HCT116 (cell line): ENCODE results near the gene KCNS3. TPM values are rescaled to one million over a fixed set of nuclear protein-coding genes. Genes with fewer than 3 reads are reported as not detected.

Experiments used
- ATAC-seq: fragments of 200-7000 bp; cut with Tn5 transposase; 2 replicates; pipeline ENCODE4 v1.9.1; 2020; ENCODE audit warnings: mild to moderate bottlenecking, moderate library complexity
- BruUV-seq: library from RNA; stranded (reverse); fragments of 400-500 nt; replicated peaks from 2 replicates; lab custom pipeline; 2021; lab: Mats Ljungman, UMichigan
- CTCF ChIA-PET: fragments of 300-600 bp; sonication (Branson Sonifier 250); formaldehyde crosslinking; loops from one replicate; lab custom pipeline; 2021; ENCODE audit warnings: antibody characterized with exemption; lab: Charles Lee
- POLR2A ChIA-PET: fragments of 300-600, 350-600 bp; sonication (Branson Sonifier 250); formaldehyde crosslinking; loops from one replicate; lab custom pipeline; 2021; ENCODE audit warnings: antibody characterized with exemption; lab: Charles Lee
- RAD21 ChIA-PET, 2 experiments: fragments of 300-600 bp; sonication (Branson Sonifier 250); formaldehyde crosslinking; loops; one replicate each; lab custom pipeline; 2023; ENCODE audit warnings: low total read pairs in 2 of 2; ENCODE audit not compliant: uncharacterized antibody in 2 of 2, unreplicated experiment in 2 of 2, low non-redundant PET in 1 of 2; lab: Charles Lee
- DNase-seq: peaks from one replicate; pipeline ENCODE4 v3.0.0-alpha.2; 2010; ENCODE audit warnings: low read depth, low spot score
- H2AFZ ChIP-seq: fragments of 200-600 bp; shearing (Covaris generic), sonication (generic); 2 replicates; pipeline ENCODE4 v1.6.1; 2017; ENCODE audit warnings: low read depth, mixed run types, mixed read lengths, antibody characterized with exemption, low read length; ENCODE audit not compliant: poor library complexity, severe bottlenecking
- H3K27ac ChIP-seq: 2 replicates; pipeline ENCODE4 v1.5.1; 2012; ENCODE audit warnings: low read depth, low read length
- H3K27me3 ChIP-seq: fragments of 200-600 bp; sonication (generic); 2 replicates; pipeline ENCODE4 v1.6.1; 2016; ENCODE audit warnings: mixed run types, low read length, mixed read lengths; ENCODE audit not compliant: insufficient read depth
- H3K36me3 ChIP-seq, 2 experiments: fragments of 200-500 bp in 1 of 2; fragments of 200-600 bp in 1 of 2; sonication (Bioruptor generic) in 1 of 2; sonication (generic) in 1 of 2; 2 replicates each; pipeline versions ENCODE4 v1.5.1 to v1.6.1; 2014 to 2016; ENCODE audit warnings: low read length in 2 of 2, inconsistent platforms in 1 of 2, mixed read lengths in 1 of 2, mixed run types in 1 of 2; ENCODE audit not compliant: insufficient read depth in 2 of 2, control insufficient read depth in 1 of 2
- H3K4me1 ChIP-seq, 2 experiments: fragments of 200-600 bp in 1 of 2; sonication (generic) in 1 of 2; 2 replicates each; pipeline versions ENCODE4 v1.5.1 to v1.6.1; 2012 to 2017; ENCODE audit warnings: low read length in 2 of 2, inconsistent platforms in 1 of 2, mild to moderate bottlenecking in 1 of 2, mixed read lengths in 1 of 2, mixed run types in 1 of 2, moderate library complexity in 1 of 2; ENCODE audit not compliant: insufficient read depth in 2 of 2, control insufficient read depth in 1 of 2
- H3K4me2 ChIP-seq: fragments of 200-600 bp; sonication (generic); 2 replicates; pipeline ENCODE4 v1.6.1; 2017; ENCODE audit warnings: mixed run types, low read length, mixed read lengths
- H3K4me3 ChIP-seq, 2 experiments: fragments of 200-600 bp in 1 of 2; sonication (generic) in 1 of 2; replicated peaks in 1 of 2; 2 replicates each; pipeline ENCODE4 v1.5.1; 2011 to 2016; ENCODE audit warnings: low read length in 2 of 2, control low read depth in 1 of 2, low read depth in 1 of 2, mild to moderate bottlenecking in 1 of 2, mixed read lengths in 1 of 2, mixed run types in 1 of 2
- H3K79me2 ChIP-seq: fragments of 200-600 bp; sonication (generic); 2 replicates; pipeline ENCODE4 v1.6.1; 2017; ENCODE audit warnings: mild to moderate bottlenecking, mixed run types, low read length, moderate library complexity, mixed read lengths; ENCODE audit not compliant: insufficient read depth
- H3K9ac ChIP-seq: fragments of 200-600 bp; sonication (generic); 2 replicates; pipeline ENCODE4 v1.6.1; 2016; ENCODE audit warnings: low read length, mixed read lengths
- H3K9me2 ChIP-seq: fragments of 200-600 bp; sonication (generic), shearing (Covaris generic); 2 replicates; pipeline ENCODE4 v1.6.1; 2017; ENCODE audit warnings: mixed run types, mild to moderate bottlenecking, moderate library complexity; ENCODE audit not compliant: insufficient read depth
- H3K9me3 ChIP-seq, 2 experiments: fragments of 200-500 bp in 1 of 2; fragments of 200-600 bp in 1 of 2; sonication (Bioruptor generic) in 1 of 2; sonication (generic) in 1 of 2; 2 replicates each; pipeline ENCODE4 v1.6.1; 2014 to 2017; ENCODE audit warnings: low read length in 2 of 2, mixed read lengths in 2 of 2, inconsistent platforms in 1 of 2, low read depth in 1 of 2, mild to moderate bottlenecking in 1 of 2, mixed run types in 1 of 2, moderate library complexity in 1 of 2; ENCODE audit not compliant: control insufficient read depth in 1 of 2, insufficient read depth in 1 of 2
- H4K20me1 ChIP-seq: fragments of 200-600 bp; sonication (generic), shearing (Covaris generic); 2 replicates; pipeline ENCODE4 v1.6.1; 2017; ENCODE audit warnings: mixed run types, mild to moderate bottlenecking, moderate library complexity; ENCODE audit not compliant: insufficient read depth
- ATF3 ChIP-seq: IDR thresholded peaks from 2 replicates; pipeline ENCODE4 v1.6.1; 2012
- CBX3 ChIP-seq: IDR thresholded peaks from 2 replicates; pipeline ENCODE4 v1.6.1; 2012; ENCODE audit warnings: low read depth
- CTCF ChIP-seq, 3 experiments: fragments of 200-600 bp in 1 of 3; sonication (generic) in 1 of 3; IDR thresholded peaks in 2 of 3; conservative IDR thresholded peaks in 1 of 3; 2 replicates each; pipeline ENCODE4 v1.5.1; 2012 to 2017; ENCODE audit warnings: low read depth in 2 of 3, low read length in 2 of 3, antibody characterized with exemption in 1 of 3, borderline replicate concordance in 1 of 3, control low read depth in 1 of 3, mild to moderate bottlenecking in 1 of 3, mixed read lengths in 1 of 3, mixed run types in 1 of 3, moderate library complexity in 1 of 3; ENCODE audit not compliant: insufficient read depth in 1 of 3
- ELF1 ChIP-seq: IDR thresholded peaks from 2 replicates; pipeline ENCODE4 v1.6.1; 2012; ENCODE audit warnings: low read depth, borderline replicate concordance
- EZH2 ChIP-seq: fragments of 200-600 bp; sonication (generic); IDR thresholded peaks from 2 replicates; pipeline ENCODE4 v1.6.1; 2017; ENCODE audit warnings: antibody characterized with exemption, mixed run types
- FOSL1 ChIP-seq: IDR thresholded peaks from 2 replicates; pipeline ENCODE4 v1.6.1; 2012; ENCODE audit warnings: low read depth
- JUND ChIP-seq: IDR thresholded peaks from 2 replicates; pipeline ENCODE4 v1.6.1; 2012
- POLR2A ChIP-seq: IDR thresholded peaks from 2 replicates; pipeline ENCODE4 v1.7.0; 2011; ENCODE audit warnings: borderline replicate concordance; ENCODE audit not compliant: insufficient read depth, insufficient read length; ENCODE audit errors: extremely low read depth
- POLR2AphosphoS5 ChIP-seq: IDR thresholded peaks from 2 replicates; pipeline ENCODE4 v1.6.1; 2011; ENCODE audit warnings: mild to moderate bottlenecking, low read depth, low read length, moderate library complexity
- RAD21 ChIP-seq: IDR thresholded peaks from 2 replicates; pipeline ENCODE4 v1.6.1; 2012; ENCODE audit warnings: low read depth, mild to moderate bottlenecking
- REST ChIP-seq: IDR thresholded peaks from 2 replicates; pipeline ENCODE4 v1.6.1; 2012; ENCODE audit warnings: low read depth
- SIN3A ChIP-seq: IDR thresholded peaks from 2 replicates; pipeline ENCODE4 v1.6.1; 2012; ENCODE audit warnings: low read depth
- SRF ChIP-seq: IDR thresholded peaks from 2 replicates; pipeline ENCODE4 v1.6.1; 2012; ENCODE audit warnings: low read depth
- TCF7L2 ChIP-seq: IDR thresholded peaks from 2 replicates; pipeline ENCODE4 v1.7.0; 2011; ENCODE audit warnings: borderline replicate concordance, inconsistent platforms; ENCODE audit not compliant: insufficient read depth, insufficient read length; ENCODE audit errors: extremely low read depth
- YY1 ChIP-seq: IDR thresholded peaks from 2 replicates; pipeline ENCODE4 v1.6.1; 2011; ENCODE audit warnings: low read length, low read depth, moderate library complexity, mild to moderate bottlenecking; ENCODE audit not compliant: insufficient replicate concordance; ENCODE audit errors: extremely low read depth
- ZBTB33 ChIP-seq: IDR thresholded peaks from 2 replicates; pipeline ENCODE4 v1.6.1; 2011; ENCODE audit warnings: mild to moderate bottlenecking, low read length, moderate library complexity; ENCODE audit not compliant: insufficient replicate concordance; ENCODE audit errors: extremely low read depth
- ZFX ChIP-seq: fragments of 450-650 bp; IDR thresholded peaks from 2 replicates; pipeline ENCODE4 v1.6.1; 2017
- ZNF274 ChIP-seq: fragments of 200-500 bp; sonication (Bioruptor generic); IDR thresholded peaks from 2 replicates; pipeline ENCODE4 v1.6.1; 2014; ENCODE audit warnings: mild to moderate bottlenecking, low read depth, low read length, inconsistent platforms
- intact Hi-C: fragments of 100-400 bp; cut with micrococcal nuclease; formaldehyde crosslinking; loops from 2 replicates; pipeline ENCODE4 v1.10.0; 2022
- total RNA-seq: library from RNA; stranded (reverse); gene quantifications from one replicate; pipeline ENCODE4 v1.2.1, GENCODE V29; 2021; ENCODE audit not compliant: unreplicated experiment

KCNS3 gene
- total RNA-seq, 1 experiment from 2014 or later, result 5.2 TPM

GRCh38 chr2:17915099-17915498 lies 36.6 kb downstream of the KCNS3 start (continued):
- TF ChIP-seq SIN3A (no peak), RAD21 (no peak), REST (no peak), CBX3 (no peak)

GRCh38 chr2:17915811-17916518 lies 37.5 kb downstream of the KCNS3 start:
- Histone ChIP-seq H3K36me3 (no peaks in the 10 kb centered on the region), H3K27ac (no peak overlapping the region), H3K9me3 (no peaks in the 10 kb centered on the region), H3K79me2 (no peaks in the 10 kb centered on the region), H3K4me1 (no peaks in the 10 kb centered on the region), H3K4me3 (no peak overlapping the region), H3K9me2 (no peaks in the 10 kb centered on the region), H4K20me1 (no peaks in the 10 kb centered on the region), H3K27me3 (no peaks in the 10 kb centered on the region), H3K9ac (no peak overlapping the region), H2AFZ (no peak overlapping the region), H3K4me2 (no peak overlapping the region)
- intact Hi-C loops, result no loop called here
- BruUV-seq, result no TSS peak
- CTCF ChIA-PET, result no interaction called here
- RAD21 ChIA-PET, result no interaction called here
- no peak for DNase-seq
- ATAC-seq, result no peak
- POLR2A ChIA-PET, result no interaction called here
- TF ChIP-seq FOSL1, result no peak
- TF ChIP-seq ELF1, result no peak
- no peak for TF ChIP-seq TCF7L2
- TF ChIP-seq CBX3, result no peak
- no peak for TF ChIP-seq YY1
- no peak for TF ChIP-seq CTCF (IDR thresholded peaks at IDR 0.05 in 2 of 3, conservative IDR thresholded peaks at IDR 0.05 in 1 of 3; ENCODE audit: borderline replicate concordance in 1 of 3, insufficient read depth in 1 of 3, low read depth in 2 of 3, low read length in 2 of 3)
- TF ChIP-seq POLR2A, result no peak
- no peak for TF ChIP-seq ZFX
- TF ChIP-seq JUND, result no peak
- TF ChIP-seq ATF3, result no peak
- TF ChIP-seq EZH2, result no peak
- no peak for TF ChIP-seq ZNF274
- no peak for TF ChIP-seq SRF
- no peak for TF ChIP-seq POLR2AphosphoS5
- TF ChIP-seq SIN3A, result no peak
- TF ChIP-seq ZBTB33, result no peak
